ENCODE results near the gene NEK10. TPM values are rescaled to one million over a fixed set of nuclear protein-coding genes. Genes with fewer than 3 reads are reported as not detected.

The NEK10 gene
- polyA plus RNA-seq, 2 of the 4 experiments (the other 2 are of a cell fraction) = 1.7 to 2.9 TPM

DNA sequence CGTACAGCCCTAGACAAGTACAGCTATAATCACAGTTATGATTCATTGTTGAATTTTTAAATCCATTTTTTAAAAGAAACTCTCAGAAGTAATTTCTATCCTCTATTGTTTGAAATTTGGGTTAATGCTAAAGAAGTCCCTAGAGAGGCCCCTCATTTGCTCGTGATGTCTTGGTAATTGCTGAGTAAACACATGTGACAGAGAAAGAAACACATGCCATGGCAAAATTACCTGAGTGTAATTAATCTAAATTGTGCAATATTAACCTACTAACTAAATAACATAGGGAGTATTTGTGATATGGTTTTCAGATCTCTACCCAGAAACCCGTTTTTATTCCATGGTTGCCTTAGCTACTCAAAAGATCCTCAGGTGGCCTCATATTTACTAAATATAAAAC is 10.8 kb downstream of the NEK10 start:
- CTCF ChIA-PET = interaction anchor here (0.5 to 1.5 kb wide), 19 partner anchors 9 to 365 kb away, joined by 3 to 7 read pairs (median 3); partner anchors contain the start of genes NEK10 and SLC4A7

GRCh38 chr3:27357665-27358258 is 11.4 kb downstream of the NEK10 start:
- H3K9me3 ChIP-seq = no peaks in the 10 kb centered on the region
- ChIA-PET POLR2A (no interaction called here), CTCF (interaction anchor here (0.5 to 1.5 kb wide), 19 partner anchors 8 to 366 kb away, joined by 3 to 7 read pairs (median 3); partner anchors contain the start of genes NEK10 and SLC4A7)
- 0% methylated on average over 1 of the region's 1 CpG for WGBS (ENCODE audit: missing lambda C conversion rate)
- FAIRE-seq (peak; percentile 46), DNase-seq (ENCODE audit: low read depth in 1 of 2, low spot score in 1 of 2) (peak; percentile 47 to 73), ATAC-seq (peak; percentile 75 to 89; a peak in 5 of 6 replicates)
- TF ChIP-seq CTCF (IDR thresholded peaks at IDR 0.05) = peak; percentile 72
- no peak for TF ChIP-seq TFCP2L1 (CRISPR knock-in tag; IDR thresholded peaks at IDR 0.05)
- no peak for TF ChIP-seq NR3C1 (IDR thresholded peaks at IDR 0.05)
- peak; percentile 62 to 72 for TF ChIP-seq RAD21 (conservative IDR thresholded peaks at IDR 0.05 in 1 of 2, IDR thresholded peaks at IDR 0.05 in 1 of 2)
- TF ChIP-seq SMC3 (IDR thresholded peaks at IDR 0.05) = peak; percentile 82
- H3K4me2 ChIP-seq = no peak overlapping the region
- H3K27ac ChIP-seq = peak overlapping the region in 1 of 2 experiments; percentile 63; a peak in 1 of 6 replicates
- peaks cover 31% of the 10 kb centered on the region for H3K4me1 ChIP-seq
- H3K4me3 ChIP-seq = no peak overlapping the region

More for the DNA sequence above, 10.8 kb downstream of the NEK10 start:
- ATAC-seq = no peak
- no peak for FAIRE-seq
- WGBS (ENCODE audit: missing lambda C conversion rate) = 70% methylated on average over 3 of the region's 3 CpGs
- H3K4me1 ChIP-seq = peaks cover 31% of the 10 kb centered on the region
- TF ChIP-seq MAFK (IDR thresholded peaks at IDR 0.05; ENCODE audit: partially characterized antibody) = peak; percentile 17
- no peak for TF ChIP-seq HDAC2 (IDR thresholded peaks at IDR 0.05)
- TF ChIP-seq NFE2L2 (conservative IDR thresholded peaks at IDR 0.05; ENCODE audit: low read length) = no peak
- no peak overlapping the region for H3K4me2 ChIP-seq
- no peaks in the 10 kb centered on the region for H3K9me3 ChIP-seq
- POLR2A ChIA-PET = no interaction called here
- DNase-seq (ENCODE audit: low read depth in 1 of 2, low spot score in 1 of 2) = no peak
- no peak overlapping the region for H3K4me3 ChIP-seq
- H3K27ac ChIP-seq = peak overlapping the region in 1 of 2 experiments; percentile 63; a peak in 1 of 6 replicates

GRCh38 chr3:27356976-27357375 is 12.2 kb downstream of the NEK10 start:
- Histone ChIP-seq H3K4me1 (peaks cover 31% of the 10 kb centered on the region), H3K27ac (no peak overlapping the region), H3K4me2 (no peak overlapping the region), H3K4me3 (no peak overlapping the region), H3K9me3 (no peaks in the 10 kb centered on the region)
- ATAC-seq = no peak
- FAIRE-seq = no peak
- 52% methylated on average over 3 of the region's 3 CpGs for WGBS (ENCODE audit: missing lambda C conversion rate)
- TF ChIP-seq HEYL (CRISPR knock-in tag; IDR thresholded peaks at IDR 0.05) = no peak
- TF ChIP-seq HMGXB4 (CRISPR knock-in tag; IDR thresholded peaks at IDR 0.05; ENCODE audit: borderline replicate concordance) = no peak
- TF ChIP-seq NFE2L2 (conservative IDR thresholded peaks at IDR 0.05; ENCODE audit: low read length) = no peak
- no peak for TF ChIP-seq CTCF (IDR thresholded peaks at IDR 0.05)
- no peak for TF ChIP-seq SREBF2 (IDR thresholded peaks at IDR 0.05)
- TF ChIP-seq ESRRA (IDR thresholded peaks at IDR 0.05; ENCODE audit: borderline replicate concordance, low read length) = no peak
- no peak for TF ChIP-seq RFX5 (IDR thresholded peaks at IDR 0.05)
- TF ChIP-seq ZNF302 (CRISPR knock-in tag; IDR thresholded peaks at IDR 0.05) = no peak
- TF ChIP-seq CHD4 (IDR thresholded peaks at IDR 0.05; ENCODE audit: borderline replicate concordance) = no peak
- TF ChIP-seq, protein P1, sequence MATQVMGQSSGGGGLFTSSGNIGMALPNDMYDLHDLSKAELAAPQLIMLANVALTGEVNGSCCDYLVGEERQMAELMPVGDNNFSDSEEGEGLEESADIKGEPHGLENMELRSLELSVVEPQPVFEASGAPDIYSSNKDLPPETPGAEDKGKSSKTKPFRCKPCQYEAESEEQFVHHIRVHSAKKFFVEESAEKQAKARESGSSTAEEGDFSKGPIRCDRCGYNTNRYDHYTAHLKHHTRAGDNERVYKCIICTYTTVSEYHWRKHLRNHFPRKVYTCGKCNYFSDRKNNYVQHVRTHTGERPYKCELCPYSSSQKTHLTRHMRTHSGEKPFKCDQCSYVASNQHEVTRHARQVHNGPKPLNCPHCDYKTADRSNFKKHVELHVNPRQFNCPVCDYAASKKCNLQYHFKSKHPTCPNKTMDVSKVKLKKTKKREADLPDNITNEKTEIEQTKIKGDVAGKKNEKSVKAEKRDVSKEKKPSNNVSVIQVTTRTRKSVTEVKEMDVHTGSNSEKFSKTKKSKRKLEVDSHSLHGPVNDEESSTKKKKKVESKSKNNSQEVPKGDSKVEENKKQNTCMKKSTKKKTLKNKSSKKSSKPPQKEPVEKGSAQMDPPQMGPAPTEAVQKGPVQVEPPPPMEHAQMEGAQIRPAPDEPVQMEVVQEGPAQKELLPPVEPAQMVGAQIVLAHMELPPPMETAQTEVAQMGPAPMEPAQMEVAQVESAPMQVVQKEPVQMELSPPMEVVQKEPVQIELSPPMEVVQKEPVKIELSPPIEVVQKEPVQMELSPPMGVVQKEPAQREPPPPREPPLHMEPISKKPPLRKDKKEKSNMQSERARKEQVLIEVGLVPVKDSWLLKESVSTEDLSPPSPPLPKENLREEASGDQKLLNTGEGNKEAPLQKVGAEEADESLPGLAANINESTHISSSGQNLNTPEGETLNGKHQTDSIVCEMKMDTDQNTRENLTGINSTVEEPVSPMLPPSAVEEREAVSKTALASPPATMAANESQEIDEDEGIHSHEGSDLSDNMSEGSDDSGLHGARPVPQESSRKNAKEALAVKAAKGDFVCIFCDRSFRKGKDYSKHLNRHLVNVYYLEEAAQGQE (IDR thresholded peaks at IDR 0.05) = no peak
- no peak for TF ChIP-seq EHF (CRISPR knock-in tag; IDR thresholded peaks at IDR 0.05)
- TF ChIP-seq HDAC2 (IDR thresholded peaks at IDR 0.05) = no peak
- TF ChIP-seq EP300 (IDR thresholded peaks at IDR 0.05) = no peak
- TF ChIP-seq FOSB (CRISPR knock-in tag; IDR thresholded peaks at IDR 0.05) = no peak
- no peak for TF ChIP-seq KDM1A (IDR thresholded peaks at IDR 0.05; ENCODE audit: low read depth)
- TF ChIP-seq PHF8 (IDR thresholded peaks at IDR 0.05; ENCODE audit: borderline replicate concordance, low read depth) = no peak
- no peak for TF ChIP-seq KDM5A (IDR thresholded peaks at IDR 0.05)
- ChIA-PET POLR2A (no interaction called here), CTCF (interaction anchor here (1.0 kb wide), 1 partner anchor 324 kb away, joined by 4 read pairs; no protein-coding TSS in a partner anchor)
- DNase-seq (ENCODE audit: low read depth in 1 of 2, low spot score in 1 of 2) = no peak

Measured in A549 (cell line).